HL-60 (cell line): ENCODE data around the gene TBL1XR1.
"Not testable (repeated sequence)": the region's sequence is repeated elsewhere in the genome, so short reads cannot be mapped to it uniquely, and the experiment has no call there.

Experiments used
- CTCF ChIP-seq: IDR thresholded peaks from one replicate; pipeline ENCODE4 v1.5.1; 2011; ENCODE audit warnings: low read length, control low read depth, inconsistent platforms; ENCODE audit not compliant: insufficient read depth
- POLR2AphosphoS5 ChIP-seq: IDR thresholded peaks from 2 replicates; pipeline ENCODE4 v1.6.1; 2012; ENCODE audit warnings: low read depth
- REST ChIP-seq: IDR thresholded peaks from 2 replicates; pipeline ENCODE4 v1.6.1; 2012; ENCODE audit warnings: low read depth; ENCODE audit not compliant: insufficient replicate concordance

- not testable (repeated sequence) for TF ChIP-seq CTCF, REST, POLR2AphosphoS5
Measured at GRCh38 chr3:177203016-177203415, 5.7 kb upstream of the TBL1XR1 start.
